ENCODE results near the gene SLC25A21. TPM values are rescaled to one million over a fixed set of nuclear protein-coding genes. Genes with fewer than 3 reads are reported as not detected.

The SLC25A21 gene
- total RNA-seq, 4 donors from 2014 or later = 0.08 to 0.29 TPM; not detected in 2

DNA sequence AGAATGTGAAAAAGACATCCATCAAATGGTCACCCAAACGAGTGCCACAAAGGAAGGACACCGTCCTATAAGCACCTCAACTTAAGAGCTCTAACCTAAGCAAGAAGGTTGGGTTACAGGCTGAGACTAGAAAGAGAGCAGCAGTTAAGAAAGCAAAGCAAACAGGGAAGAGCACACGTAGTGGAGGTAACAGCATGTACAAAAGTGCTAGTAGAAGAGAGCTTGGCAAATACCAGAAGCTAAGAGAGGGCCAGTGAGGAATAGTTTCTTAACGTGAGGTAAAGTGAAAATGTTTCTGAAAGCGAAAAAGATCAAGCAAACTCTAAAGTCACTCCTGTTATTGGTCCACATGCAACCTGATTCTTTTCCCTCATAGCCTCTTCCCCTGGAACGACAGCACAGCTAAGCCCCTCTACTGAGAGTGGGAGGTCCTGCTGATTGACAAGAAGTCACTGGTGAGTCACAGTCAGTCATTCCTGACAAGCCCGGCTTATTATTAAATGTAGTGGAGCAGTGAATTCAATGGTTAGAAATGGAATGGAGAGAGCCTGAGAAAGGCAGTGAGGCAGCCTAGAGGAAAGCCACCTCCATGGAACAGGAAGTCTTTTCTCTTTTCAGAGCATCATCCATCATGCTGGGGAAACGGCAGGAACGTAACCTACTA lies 204.4 kb downstream of the SLC25A21 start:
- DNase-seq (ENCODE audit: low spot score in 2 of 2) = no peak
- no peak for TF ChIP-seq POLR2A (IDR thresholded peaks at IDR 0.05)
- TF ChIP-seq, protein P1, sequence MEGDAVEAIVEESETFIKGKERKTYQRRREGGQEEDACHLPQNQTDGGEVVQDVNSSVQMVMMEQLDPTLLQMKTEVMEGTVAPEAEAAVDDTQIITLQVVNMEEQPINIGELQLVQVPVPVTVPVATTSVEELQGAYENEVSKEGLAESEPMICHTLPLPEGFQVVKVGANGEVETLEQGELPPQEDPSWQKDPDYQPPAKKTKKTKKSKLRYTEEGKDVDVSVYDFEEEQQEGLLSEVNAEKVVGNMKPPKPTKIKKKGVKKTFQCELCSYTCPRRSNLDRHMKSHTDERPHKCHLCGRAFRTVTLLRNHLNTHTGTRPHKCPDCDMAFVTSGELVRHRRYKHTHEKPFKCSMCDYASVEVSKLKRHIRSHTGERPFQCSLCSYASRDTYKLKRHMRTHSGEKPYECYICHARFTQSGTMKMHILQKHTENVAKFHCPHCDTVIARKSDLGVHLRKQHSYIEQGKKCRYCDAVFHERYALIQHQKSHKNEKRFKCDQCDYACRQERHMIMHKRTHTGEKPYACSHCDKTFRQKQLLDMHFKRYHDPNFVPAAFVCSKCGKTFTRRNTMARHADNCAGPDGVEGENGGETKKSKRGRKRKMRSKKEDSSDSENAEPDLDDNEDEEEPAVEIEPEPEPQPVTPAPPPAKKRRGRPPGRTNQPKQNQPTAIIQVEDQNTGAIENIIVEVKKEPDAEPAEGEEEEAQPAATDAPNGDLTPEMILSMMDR (IDR thresholded peaks at IDR 0.05) = no peak
- no peak overlapping the region for H3K4me3 ChIP-seq (ENCODE audit: low read depth, poor library complexity, severe bottlenecking)
- 70 to 72% methylated on average over 9 of the region's 9 CpGs for whole genome bisulfite sequencing, 2 donors
- intact Hi-C loops (cut with DNase I; ENCODE audit: low total_unique reads) = no loop called here

DNA sequence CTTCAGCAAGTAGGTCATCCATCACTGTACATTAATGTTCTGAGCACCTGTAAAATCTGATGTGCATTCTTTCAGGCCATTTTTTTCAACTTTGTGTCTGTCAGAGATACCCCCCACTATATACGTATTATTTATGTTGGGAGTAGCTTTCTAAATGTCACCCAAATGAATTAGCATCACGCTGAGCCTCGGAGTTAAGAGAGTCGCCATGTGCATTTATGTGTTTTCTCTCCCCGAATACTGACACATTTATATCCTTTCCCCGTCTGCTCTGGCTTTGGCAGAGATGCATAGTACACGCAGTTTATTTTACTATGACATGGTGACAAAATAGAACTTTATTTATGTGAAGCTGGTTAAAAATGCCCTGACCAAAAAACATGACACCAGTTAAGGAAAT lies 216.4 kb downstream of the SLC25A21 start:
- TF ChIP-seq, protein P1 (IDR thresholded peaks at IDR 0.05) = no peak
- TF ChIP-seq POLR2A (IDR thresholded peaks at IDR 0.05) = no peak
- intact Hi-C loops (cut with DNase I; ENCODE audit: low total_unique reads) = no loop called here
- 73 to 80% methylated on average over 7 of the region's 7 CpGs for WGBS, 2 donors
- no peak overlapping the region for H3K4me3 ChIP-seq (ENCODE audit: low read depth, poor library complexity, severe bottlenecking)
- no peak for DNase-seq (ENCODE audit: low spot score in 2 of 2)

DNA sequence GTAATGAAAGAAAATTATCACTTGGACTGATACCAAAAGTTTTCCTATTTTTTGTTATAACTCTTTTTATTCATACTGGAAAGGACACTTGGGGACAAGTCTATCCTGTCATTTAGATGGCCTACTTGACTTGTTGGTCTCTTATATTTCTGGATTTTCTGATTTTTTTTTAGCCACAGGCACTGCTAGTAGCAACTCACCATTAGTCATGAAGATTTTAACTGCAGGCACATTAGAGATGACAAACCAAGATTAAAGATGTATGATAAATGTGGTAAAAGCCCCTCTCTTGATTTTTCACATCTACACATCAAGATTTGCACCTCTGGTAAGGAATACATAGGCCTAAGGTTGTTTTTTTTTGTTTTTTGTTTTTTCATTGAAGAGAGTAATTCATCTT lies 217.0 kb downstream of the SLC25A21 start:
- H3K4me3 ChIP-seq (ENCODE audit: low read depth, poor library complexity, severe bottlenecking) = no peak overlapping the region
- intact Hi-C loops (cut with DNase I; ENCODE audit: low total_unique reads) = no loop called here
- DNase-seq (ENCODE audit: low spot score in 2 of 2) = no peak
- no peak for TF ChIP-seq POLR2A (IDR thresholded peaks at IDR 0.05)
- TF ChIP-seq, protein P1 (IDR thresholded peaks at IDR 0.05) = no peak

DNA sequence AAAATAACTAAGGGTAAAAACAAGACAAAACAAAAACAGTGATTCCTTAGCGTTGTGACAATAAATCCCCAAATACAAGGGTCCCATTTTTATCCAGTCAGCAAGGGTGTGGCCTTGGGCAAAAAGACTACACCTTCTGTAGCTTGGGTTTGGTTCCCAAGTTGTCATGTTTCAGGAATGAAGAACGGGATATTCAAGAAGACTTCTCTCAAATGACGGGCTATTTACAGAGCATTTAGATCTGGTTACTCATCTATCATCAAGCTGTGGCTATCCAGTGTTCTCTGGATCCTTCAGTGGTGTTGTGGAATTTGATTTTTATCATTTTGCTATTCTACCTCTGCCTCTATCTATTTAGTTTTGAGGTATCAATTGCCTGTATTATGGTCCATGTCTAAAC lies 219.7 kb downstream of the SLC25A21 start:
- intact Hi-C loops (cut with DNase I; ENCODE audit: low total_unique reads) = no loop called here
- no peak for DNase-seq (ENCODE audit: low spot score in 2 of 2)
- 67 to 85% methylated on average over 3 of the region's 3 CpGs for WGBS, 2 donors
- no peak for TF ChIP-seq POLR2A (IDR thresholded peaks at IDR 0.05)
- TF ChIP-seq, protein P1 (IDR thresholded peaks at IDR 0.05) = no peak
- H3K4me3 ChIP-seq (ENCODE audit: low read depth, poor library complexity, severe bottlenecking) = no peak overlapping the region

DNA sequence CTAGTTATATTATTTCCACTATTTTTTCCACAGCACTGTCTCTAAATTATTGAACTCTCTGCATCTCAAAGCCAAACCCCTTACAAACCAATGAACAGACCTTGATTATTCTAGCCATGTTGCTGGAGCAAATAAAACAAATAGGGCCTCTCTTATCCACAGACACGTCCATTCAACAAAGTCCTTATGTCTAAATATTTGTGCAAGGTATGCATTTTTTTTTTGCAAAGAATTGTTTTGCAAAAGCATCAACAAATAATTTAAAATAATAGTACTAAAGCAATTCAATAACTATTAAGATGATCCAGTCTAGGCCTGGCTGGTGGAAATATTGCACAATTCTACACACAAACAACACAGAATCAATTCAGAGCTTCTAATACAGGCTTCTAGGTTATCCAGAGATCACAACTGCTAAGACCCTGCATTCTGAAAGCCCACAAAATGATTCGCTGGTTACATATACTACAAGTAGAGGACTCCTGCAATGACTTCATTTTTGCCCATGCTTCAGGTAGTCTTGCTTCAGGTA lies 221.0 kb downstream of the SLC25A21 start:
- 78 to 86% methylated on average over 2 of the region's 2 CpGs for WGBS, 2 donors
- no peak overlapping the region for H3K4me3 ChIP-seq (ENCODE audit: low read depth, poor library complexity, severe bottlenecking)
- intact Hi-C loops (cut with DNase I; ENCODE audit: low total_unique reads) = no loop called here
- no peak for DNase-seq (ENCODE audit: low spot score in 2 of 2)
- TF ChIP-seq, protein P1 (IDR thresholded peaks at IDR 0.05) = no peak
- no peak for TF ChIP-seq POLR2A (IDR thresholded peaks at IDR 0.05)

DNA sequence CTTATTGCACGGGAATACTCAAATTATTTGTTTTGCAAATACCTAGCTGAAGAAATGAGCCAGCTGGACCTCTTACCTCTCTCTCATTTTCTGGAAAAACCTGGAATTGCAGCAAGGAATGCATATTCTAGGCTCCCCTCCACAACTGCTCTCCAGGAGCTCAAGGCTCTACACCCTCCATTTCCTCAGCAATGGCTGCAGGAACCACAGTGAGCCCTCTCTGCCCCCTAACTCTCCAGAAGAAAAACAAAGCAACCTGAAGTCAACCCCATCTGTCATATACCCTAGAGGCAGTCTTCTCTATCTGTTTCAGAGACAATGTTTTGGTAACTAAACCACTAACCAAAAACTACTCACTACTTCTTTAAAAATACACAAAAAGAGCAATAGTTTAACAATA lies 221.6 kb downstream of the SLC25A21 start:
- TF ChIP-seq, protein P1 (IDR thresholded peaks at IDR 0.05) = no peak
- TF ChIP-seq POLR2A (IDR thresholded peaks at IDR 0.05) = no peak
- DNase-seq (ENCODE audit: low spot score in 2 of 2) = no peak
- no peak overlapping the region for H3K4me3 ChIP-seq (ENCODE audit: low read depth, poor library complexity, severe bottlenecking)
- intact Hi-C loops (cut with DNase I; ENCODE audit: low total_unique reads) = no loop called here
- 74 to 81% methylated on average over 1 of the region's 1 CpG for WGBS, 2 donors

Measured in lower leg skin (tissue), 4 donors.